Mucosa of stomach (tissue), 1 donor: ENCODE data around the gene PTPRM.

Experiments
- H3K27me3 ChIP-seq: one replicate; pipeline ENCODE4 v1.7.0; 2013; ENCODE audit warnings: mild to moderate bottlenecking, low read length; ENCODE audit not compliant: control insufficient read depth, insufficient read depth
- H3K36me3 ChIP-seq: one replicate; pipeline ENCODE4 v1.7.0; 2013; ENCODE audit warnings: low read length; ENCODE audit not compliant: control insufficient read depth, insufficient read depth
- H3K4me1 ChIP-seq: one replicate; pipeline ENCODE4 v1.7.0; 2013; ENCODE audit warnings: mild to moderate bottlenecking, low read length; ENCODE audit not compliant: control insufficient read depth, insufficient read depth
- H3K4me3 ChIP-seq: one replicate; pipeline ENCODE4 v1.7.0; 2013; ENCODE audit warnings: low read length
- H3K9ac ChIP-seq: one replicate; pipeline ENCODE4 v1.7.0; 2013; ENCODE audit warnings: mild to moderate bottlenecking, low read length, moderate library complexity
- H3K9me3 ChIP-seq: one replicate; pipeline ENCODE4 v1.7.0; 2013; ENCODE audit warnings: mild to moderate bottlenecking, low read length, moderate library complexity; ENCODE audit not compliant: control insufficient read depth
- donor health status: Pancreatic carcinoma.

The PTPRM gene

DNA sequence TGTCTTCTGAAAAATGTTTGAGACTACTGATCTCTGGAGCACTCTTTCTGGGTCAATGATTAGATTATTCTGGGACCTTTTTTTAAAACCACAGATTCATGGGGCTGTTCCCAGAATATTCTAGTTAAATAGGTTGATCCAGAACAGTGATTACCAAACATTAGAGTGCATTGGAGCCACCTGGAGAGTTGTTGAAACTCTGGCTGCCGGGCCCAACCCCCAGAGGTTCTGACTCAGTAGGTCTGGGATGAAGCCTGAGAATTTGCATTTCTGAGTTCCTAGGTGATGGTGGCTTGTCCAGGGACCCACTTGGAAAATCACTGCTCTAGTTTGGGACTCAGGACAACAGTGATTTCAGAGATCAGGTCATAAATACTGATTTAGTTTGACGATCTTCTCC lies 197.3 kb downstream of the PTPRM start:
- H3K9ac ChIP-seq: no peak overlapping the region
- H3K4me1 ChIP-seq: no peaks in the 10 kb centered on the region

DNA sequence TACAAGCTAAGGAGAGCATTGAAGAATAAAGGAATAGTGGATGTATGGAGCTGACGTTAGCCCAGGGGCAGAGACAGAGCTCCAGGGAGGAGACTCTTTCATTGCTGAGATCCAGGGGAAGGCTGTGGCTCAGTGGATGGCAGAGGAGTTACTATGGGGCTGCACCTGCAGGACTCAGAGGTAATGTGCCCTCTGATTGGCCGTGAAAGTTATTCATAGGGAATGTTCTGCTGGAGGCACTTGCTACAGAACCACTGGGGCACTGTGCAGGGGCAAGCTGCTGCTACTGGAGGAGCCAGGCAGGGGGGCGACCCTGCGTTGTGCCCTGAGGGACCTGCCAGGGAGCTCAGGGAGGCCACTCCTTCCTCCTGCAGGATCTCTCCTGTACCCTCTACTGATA lies 199.2 kb downstream of the PTPRM start:
- Histone ChIP-seq H3K9ac (no peak overlapping the region), H3K4me3 (no peak overlapping the region), H3K4me1 (no peaks in the 10 kb centered on the region), H3K36me3 (no peaks in the 10 kb centered on the region), H3K27me3 (no peaks in the 10 kb centered on the region), H3K9me3 (no peaks in the 10 kb centered on the region)

More for the DNA sequence above, 197.3 kb downstream of the PTPRM start:
- H3K36me3 ChIP-seq: no peaks in the 10 kb centered on the region
- no peaks in the 10 kb centered on the region for H3K9me3 ChIP-seq
- no peaks in the 10 kb centered on the region for H3K27me3 ChIP-seq
- no peak overlapping the region for H3K4me3 ChIP-seq

DNA sequence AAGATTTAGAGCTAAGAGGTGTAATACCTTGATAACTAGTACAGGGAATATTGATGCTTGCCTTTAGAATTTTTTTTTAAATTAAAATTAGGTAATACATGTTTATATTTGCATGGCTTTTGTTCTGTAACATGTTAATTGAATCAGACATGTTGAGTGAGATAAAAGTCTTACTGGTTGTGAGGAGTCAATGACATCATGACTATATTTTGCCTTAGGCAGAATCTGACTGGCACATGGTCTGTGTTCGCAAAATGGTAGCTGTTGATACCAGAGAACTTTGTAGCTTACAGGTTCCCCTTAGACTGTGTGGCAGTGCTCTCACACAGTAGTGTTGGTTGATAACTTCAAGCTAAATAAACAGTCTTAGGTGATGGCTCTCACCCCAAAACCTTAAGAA lies 199.7 kb downstream of the PTPRM start:
- H3K9ac ChIP-seq: no peak overlapping the region
- H3K9me3 ChIP-seq: no peaks in the 10 kb centered on the region
- no peaks in the 10 kb centered on the region for H3K4me1 ChIP-seq
- no peaks in the 10 kb centered on the region for H3K27me3 ChIP-seq
- no peaks in the 10 kb centered on the region for H3K36me3 ChIP-seq
- H3K4me3 ChIP-seq: no peak overlapping the region

DNA sequence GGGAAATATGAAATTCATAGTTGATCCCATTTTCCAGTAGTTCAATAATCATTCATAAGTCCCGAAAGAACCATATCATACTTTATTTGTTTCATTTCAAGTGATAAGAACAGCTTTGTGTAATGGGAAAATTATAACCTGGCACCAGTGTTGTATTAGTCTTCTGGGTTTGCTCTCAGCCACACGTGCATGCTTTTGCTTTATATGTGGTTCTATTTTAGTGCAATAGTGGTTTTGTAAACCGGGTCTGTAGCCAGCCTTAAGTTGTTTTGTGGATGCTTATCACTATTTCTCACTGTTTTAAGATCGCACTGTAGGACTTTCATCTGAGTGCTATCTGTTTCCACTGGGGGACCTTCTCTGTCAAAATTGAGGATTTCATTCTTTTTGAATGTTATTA lies 203.8 kb downstream of the PTPRM start:
- Histone ChIP-seq H3K36me3 (no peaks in the 10 kb centered on the region), H3K4me3 (no peak overlapping the region), H3K4me1 (no peaks in the 10 kb centered on the region), H3K9me3 (no peaks in the 10 kb centered on the region), H3K9ac (no peak overlapping the region), H3K27me3 (no peaks in the 10 kb centered on the region)

DNA sequence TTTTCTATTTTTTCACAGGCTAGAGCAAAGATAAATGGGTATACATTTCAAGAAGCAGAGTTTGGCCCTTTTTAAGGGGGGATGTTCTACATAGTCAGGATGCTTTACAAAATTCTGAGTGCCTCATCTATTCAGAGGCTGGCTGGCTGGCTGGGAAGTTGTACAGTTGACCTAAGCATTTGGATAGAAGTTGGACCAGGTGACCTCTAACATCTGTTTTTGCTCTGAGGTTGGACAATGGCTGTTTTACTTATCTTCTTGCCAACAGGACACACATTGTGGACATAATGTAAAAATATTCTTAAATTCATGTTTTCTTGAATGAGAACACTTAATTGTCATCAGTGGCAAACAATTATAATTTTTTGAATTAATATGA lies 205.4 kb downstream of the PTPRM start:
- Histone ChIP-seq H3K9ac (no peak overlapping the region), H3K9me3 (no peaks in the 10 kb centered on the region), H3K4me3 (no peak overlapping the region), H3K27me3 (no peaks in the 10 kb centered on the region), H3K4me1 (no peaks in the 10 kb centered on the region), H3K36me3 (no peaks in the 10 kb centered on the region)

DNA sequence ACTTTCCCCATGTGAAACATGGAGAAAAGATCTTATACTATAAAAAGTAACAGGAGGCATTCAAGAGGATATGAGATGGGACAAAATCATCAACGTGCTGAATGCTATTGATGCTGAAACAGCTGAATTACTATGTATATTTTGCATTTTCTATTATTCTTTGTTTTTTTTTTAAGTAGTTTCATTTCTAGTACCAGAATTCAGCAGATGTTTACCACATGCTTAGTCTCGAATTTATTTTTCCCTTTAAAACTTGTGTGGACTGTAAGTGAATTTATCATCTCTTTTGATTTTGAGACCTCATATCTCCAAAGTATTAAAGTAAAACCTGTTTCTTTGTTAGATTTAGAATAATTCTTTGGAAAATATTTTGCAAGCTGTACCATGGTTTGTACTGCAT lies 205.8 kb downstream of the PTPRM start:
- H3K4me3 ChIP-seq: no peak overlapping the region
- no peaks in the 10 kb centered on the region for H3K4me1 ChIP-seq
- no peaks in the 10 kb centered on the region for H3K27me3 ChIP-seq
- no peak overlapping the region for H3K9ac ChIP-seq
- H3K36me3 ChIP-seq: no peaks in the 10 kb centered on the region
- H3K9me3 ChIP-seq: no peaks in the 10 kb centered on the region

DNA sequence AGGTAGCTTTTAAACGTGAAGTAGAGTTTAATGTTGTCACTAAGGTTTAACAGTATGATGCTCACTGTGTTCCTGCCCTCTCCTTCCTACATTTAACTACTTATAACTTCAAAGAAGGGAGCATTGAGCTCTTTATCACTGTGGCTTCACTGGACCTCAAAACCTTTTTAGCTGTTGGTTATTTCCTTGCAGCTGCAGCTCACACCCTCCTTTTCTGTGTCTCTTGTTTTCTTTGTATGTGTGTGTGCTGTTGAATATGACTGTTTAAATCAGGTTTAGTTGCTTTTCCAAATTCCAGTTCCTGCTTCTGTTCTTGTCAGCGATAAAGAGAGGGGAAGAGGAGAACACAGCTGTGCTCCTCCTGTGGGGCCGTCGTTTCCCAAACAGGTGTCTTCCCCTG lies 208.0 kb downstream of the PTPRM start:
- no peaks in the 10 kb centered on the region for H3K36me3 ChIP-seq
- no peaks in the 10 kb centered on the region for H3K9me3 ChIP-seq
- H3K27me3 ChIP-seq: no peaks in the 10 kb centered on the region
- H3K4me3 ChIP-seq: no peak overlapping the region
- H3K9ac ChIP-seq: no peak overlapping the region
- no peaks in the 10 kb centered on the region for H3K4me1 ChIP-seq

DNA sequence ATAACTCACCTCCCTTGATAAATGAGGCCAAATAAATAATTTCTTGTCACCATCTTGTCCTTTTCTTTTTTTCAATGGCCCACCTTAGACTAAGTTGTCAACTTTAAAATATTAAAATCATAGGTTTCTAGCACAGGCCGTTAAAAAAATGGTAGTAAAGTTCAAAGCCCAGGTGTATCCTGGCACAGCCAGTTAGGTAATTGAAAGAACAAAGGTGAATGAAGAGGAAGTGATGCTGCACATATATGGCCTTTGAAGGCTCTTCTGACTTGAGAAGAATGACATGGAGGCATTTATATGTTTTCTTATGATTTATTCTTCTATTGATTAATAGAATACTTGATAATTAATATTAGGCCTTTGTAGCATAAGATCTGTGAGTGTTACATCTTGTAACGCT lies 208.7 kb downstream of the PTPRM start:
- no peak overlapping the region for H3K4me3 ChIP-seq
- H3K9me3 ChIP-seq: no peaks in the 10 kb centered on the region
- no peaks in the 10 kb centered on the region for H3K4me1 ChIP-seq
- H3K27me3 ChIP-seq: no peaks in the 10 kb centered on the region
- H3K9ac ChIP-seq: no peak overlapping the region
- no peaks in the 10 kb centered on the region for H3K36me3 ChIP-seq

DNA sequence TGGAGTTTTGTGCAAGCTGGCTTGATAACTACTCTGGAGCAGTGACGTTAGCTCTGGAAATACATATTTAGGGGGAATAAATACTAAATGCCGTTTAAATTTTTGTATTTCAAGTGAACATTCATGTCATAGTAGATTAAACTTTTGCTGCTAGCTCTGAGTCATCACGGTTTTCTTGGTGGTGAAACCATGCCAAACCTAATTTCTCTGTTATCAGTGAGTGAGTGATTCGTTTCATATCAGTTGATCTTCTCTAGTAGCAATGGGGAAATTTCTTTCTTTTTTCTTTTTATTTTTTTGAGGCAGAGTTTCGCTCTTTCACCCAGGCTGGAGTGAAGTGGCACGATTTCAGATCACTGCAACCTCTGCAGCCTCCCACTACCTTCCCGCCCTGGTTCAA lies 211.1 kb downstream of the PTPRM start:
- Histone ChIP-seq H3K4me1 (no peaks in the 10 kb centered on the region), H3K9me3 (no peaks in the 10 kb centered on the region), H3K27me3 (no peaks in the 10 kb centered on the region), H3K4me3 (no peak overlapping the region), H3K36me3 (no peaks in the 10 kb centered on the region), H3K9ac (no peak overlapping the region)

DNA sequence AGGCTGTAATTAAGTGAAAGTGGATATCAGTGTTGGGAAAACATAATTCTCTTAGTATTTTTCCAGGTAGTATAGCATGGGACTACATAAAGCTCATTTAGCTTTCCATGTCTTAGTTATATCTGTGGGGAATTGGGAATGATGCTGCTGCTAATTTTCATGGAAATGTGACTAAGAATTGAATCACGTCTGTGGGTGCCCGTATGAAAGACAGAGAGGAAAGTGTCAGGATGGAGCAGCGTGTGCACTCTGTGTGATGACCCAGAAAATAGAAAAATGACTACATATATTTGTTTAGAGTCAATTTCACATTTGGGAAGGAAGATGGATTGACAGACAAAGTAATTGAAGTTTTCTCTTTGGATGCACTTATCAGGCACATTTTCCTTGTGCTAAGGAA lies 212.1 kb downstream of the PTPRM start:
- H3K9me3 ChIP-seq: no peaks in the 10 kb centered on the region
- H3K4me3 ChIP-seq: no peak overlapping the region
- no peaks in the 10 kb centered on the region for H3K4me1 ChIP-seq
- H3K27me3 ChIP-seq: no peaks in the 10 kb centered on the region
- H3K36me3 ChIP-seq: no peaks in the 10 kb centered on the region
- no peak overlapping the region for H3K9ac ChIP-seq

DNA sequence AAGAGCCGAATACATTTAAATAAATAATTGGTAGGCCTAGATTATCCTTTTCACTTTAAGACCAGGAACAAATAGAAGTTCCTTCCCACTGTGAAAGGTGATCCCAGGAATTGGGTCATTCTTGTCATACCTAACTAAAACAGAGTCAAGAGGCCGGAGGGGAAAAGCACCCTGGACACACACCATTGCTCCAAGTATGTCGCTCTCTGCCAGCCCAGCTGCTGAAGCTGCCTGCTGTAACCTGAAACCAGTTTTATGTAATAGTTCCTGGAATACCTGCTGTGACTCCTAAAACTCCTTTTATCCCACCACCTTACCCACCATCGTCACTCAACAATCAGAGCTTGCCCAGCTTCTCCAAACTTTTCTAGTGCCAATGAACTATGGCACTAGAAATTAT lies 217.1 kb downstream of the PTPRM start:
- H3K9ac ChIP-seq: no peak overlapping the region
- H3K27me3 ChIP-seq: no peaks in the 10 kb centered on the region

DNA sequence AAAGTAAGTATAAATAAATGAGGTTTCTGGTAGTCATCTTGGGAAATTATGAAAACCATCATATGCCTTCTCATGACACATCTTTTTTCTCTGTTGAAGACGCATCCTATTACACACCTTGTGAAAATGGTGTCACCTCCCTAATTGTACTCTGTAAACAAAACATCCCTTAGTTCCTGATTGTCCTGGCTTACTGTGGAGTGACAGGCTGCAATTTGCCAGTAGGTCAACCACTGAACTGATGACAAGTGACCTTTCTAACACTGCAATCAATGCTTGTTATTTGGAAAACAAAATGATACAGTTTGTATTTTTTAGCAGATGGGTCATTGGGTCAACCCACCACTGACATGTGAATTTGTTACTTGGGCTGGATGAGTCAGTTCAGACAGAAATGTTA lies 219.5 kb downstream of the PTPRM start:
- Histone ChIP-seq H3K4me3 (no peak overlapping the region), H3K4me1 (no peaks in the 10 kb centered on the region), H3K27me3 (no peaks in the 10 kb centered on the region), H3K9ac (no peak overlapping the region), H3K9me3 (no peaks in the 10 kb centered on the region), H3K36me3 (no peaks in the 10 kb centered on the region)

More for the DNA sequence above, 217.1 kb downstream of the PTPRM start:
- Histone ChIP-seq H3K4me1 (no peaks in the 10 kb centered on the region), H3K4me3 (no peak overlapping the region), H3K9me3 (no peaks in the 10 kb centered on the region), H3K36me3 (no peaks in the 10 kb centered on the region)

DNA sequence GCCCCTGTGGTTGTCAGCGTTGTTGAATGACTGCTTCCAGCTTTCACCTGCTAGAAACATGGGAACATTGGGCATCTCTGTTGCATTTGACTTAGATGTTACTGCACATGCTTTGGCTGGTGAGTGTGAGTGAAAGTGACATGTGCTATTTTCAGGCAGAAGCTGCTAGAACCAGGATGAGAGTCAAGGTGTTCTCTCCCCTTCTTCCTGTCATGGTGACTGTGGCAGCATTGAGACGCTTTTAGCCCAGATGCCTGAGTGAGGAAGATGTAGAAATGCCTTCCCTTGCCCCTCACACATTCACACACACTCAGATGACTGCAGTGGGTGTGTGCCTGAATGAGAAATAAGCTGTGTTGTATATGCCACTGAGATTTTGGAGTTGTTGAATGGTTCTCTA lies 220.2 kb downstream of the PTPRM start:
- H3K27me3 ChIP-seq: no peaks in the 10 kb centered on the region
- H3K36me3 ChIP-seq: no peaks in the 10 kb centered on the region
- H3K4me1 ChIP-seq: no peaks in the 10 kb centered on the region
- no peak overlapping the region for H3K9ac ChIP-seq
- no peak overlapping the region for H3K4me3 ChIP-seq
- H3K9me3 ChIP-seq: no peaks in the 10 kb centered on the region
